ENCODE results near the gene CNN1.

- TF ChIP-seq, protein P1, sequence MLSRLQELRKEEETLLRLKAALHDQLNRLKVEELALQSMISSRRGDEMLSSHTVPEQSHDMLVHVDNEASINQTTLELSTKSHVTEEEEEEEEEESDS (CRISPR knock-in tag; IDR thresholded peaks at IDR 0.05) = no peak
- no peak for TF ChIP-seq RBBP5 (IDR thresholded peaks at IDR 0.05; ENCODE audit: borderline replicate concordance, insufficient read depth, low read length, poor library complexity, severe bottlenecking)
- no peak for TF ChIP-seq SMARCA4 (IDR thresholded peaks at IDR 0.05)
- TF ChIP-seq, protein P2, sequence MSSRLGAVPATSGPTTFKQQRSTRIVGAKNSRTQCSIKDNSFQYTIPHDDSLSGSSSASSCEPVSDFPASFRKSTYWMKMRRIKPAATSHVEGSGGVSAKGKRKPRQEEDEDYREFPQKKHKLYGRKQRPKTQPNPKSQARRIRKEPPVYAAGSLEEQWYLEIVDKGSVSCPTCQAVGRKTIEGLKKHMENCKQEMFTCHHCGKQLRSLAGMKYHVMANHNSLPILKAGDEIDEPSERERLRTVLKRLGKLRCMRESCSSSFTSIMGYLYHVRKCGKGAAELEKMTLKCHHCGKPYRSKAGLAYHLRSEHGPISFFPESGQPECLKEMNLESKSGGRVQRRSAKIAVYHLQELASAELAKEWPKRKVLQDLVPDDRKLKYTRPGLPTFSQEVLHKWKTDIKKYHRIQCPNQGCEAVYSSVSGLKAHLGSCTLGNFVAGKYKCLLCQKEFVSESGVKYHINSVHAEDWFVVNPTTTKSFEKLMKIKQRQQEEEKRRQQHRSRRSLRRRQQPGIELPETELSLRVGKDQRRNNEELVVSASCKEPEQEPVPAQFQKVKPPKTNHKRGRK (tag; IDR thresholded peaks at IDR 0.05) = no peak
- TF ChIP-seq FOXA1 (IDR thresholded peaks at IDR 0.05; ENCODE audit: borderline replicate concordance) = no peak
- no peak for TF ChIP-seq HMG20B (CRISPR knock-in tag; IDR thresholded peaks at IDR 0.05)
- no peak for TF ChIP-seq TCF7 (IDR thresholded peaks at IDR 0.05; ENCODE audit: borderline replicate concordance)
- no peak for TF ChIP-seq CREM (IDR thresholded peaks at IDR 0.05; ENCODE audit: low read depth)
- TF ChIP-seq CTCF (IDR thresholded peaks at IDR 0.05 in 2 of 3, conservative IDR thresholded peaks at IDR 0.05 in 1 of 3; ENCODE audit: insufficient read depth in 2 of 3, low read depth in 1 of 3, low read length in 3 of 3) = no peak
- TF ChIP-seq SMARCC2 (IDR thresholded peaks at IDR 0.05; ENCODE audit: low read depth) = no peak
- TF ChIP-seq HBP1 (CRISPR knock-in tag; IDR thresholded peaks at IDR 0.05) = no peak
- TF ChIP-seq ZNF184 (CRISPR knock-in tag; IDR thresholded peaks at IDR 0.05) = no peak
Observed at GRCh38 chr19:11499890-11500420, 38.7 kb upstream of the CNN1 start.
